Measurements from ENCODE around the gene USP25.

- TF ChIP-seq USF2 (CRISPR knock-in tag; IDR thresholded peaks at IDR 0.05) (no peak), CTCF (IDR thresholded peaks at IDR 0.05) (no peak), CREM (CRISPR knock-in tag; IDR thresholded peaks at IDR 0.05) (no peak), FOXP1 (CRISPR knock-in tag; IDR thresholded peaks at IDR 0.05; ENCODE audit: borderline replicate concordance) (no peak), RELA (CRISPR knock-in tag; IDR thresholded peaks at IDR 0.05; ENCODE audit: borderline replicate concordance) (no peak), MLX (CRISPR knock-in tag; IDR thresholded peaks at IDR 0.05) (no peak), ELF4 (CRISPR knock-in tag; IDR thresholded peaks at IDR 0.05; ENCODE audit: low read depth) (no peak), PREB (CRISPR knock-in tag; IDR thresholded peaks at IDR 0.05; ENCODE audit: borderline replicate concordance) (no peak), KAT7 (CRISPR knock-in tag; IDR thresholded peaks at IDR 0.05; ENCODE audit: borderline replicate concordance) (no peak), CREB1 (CRISPR knock-in tag; IDR thresholded peaks at IDR 0.05) (no peak), ATF6 (CRISPR knock-in tag; IDR thresholded peaks at IDR 0.05) (no peak), FOXJ3 (CRISPR knock-in tag; IDR thresholded peaks at IDR 0.05; ENCODE audit: borderline replicate concordance) (no peak)
Observed at GRCh38 chr21:15896501-15896900, 166.7 kb downstream of the USP25 start.
